COLO668 (cell line): Measurements from ENCODE around the gene COL5A1.
"Not testable (repeated sequence)": the region's sequence is repeated elsewhere in the genome, so short reads cannot be mapped to it uniquely, and the experiment has no call there.

Source experiments
- DNase-seq: peaks from one replicate; lab custom pipeline; 2025; ENCODE audit not compliant: unreplicated experiment; lab: John Stamatoyannopoulos, UW

The COL5A1 gene

GRCh38 chr9:134690301-134690751, 48.7 kb downstream of the COL5A1 start:
- no peak for DNase-seq

- no peak for DNase-seq
Measured at GRCh38 chr9:134690946-134691694, 49.5 kb downstream of the COL5A1 start.

- DNase-seq = no peak
Measured at GRCh38 chr9:134691695-134692572, 50.3 kb downstream of the COL5A1 start.

- no peak for DNase-seq
Measured at GRCh38 chr9:134692573-134692860, 50.9 kb downstream of the COL5A1 start.

- no peak for DNase-seq
Measured at GRCh38 chr9:134693011-134693410, 51.4 kb downstream of the COL5A1 start.

GRCh38 chr9:134693641-134694367, 52.2 kb downstream of the COL5A1 start:
- no peak for DNase-seq

- DNase-seq = no peak
Measured at GRCh38 chr9:134694368-134694665, 52.7 kb downstream of the COL5A1 start.

GRCh38 chr9:134694714-134695113, 53.1 kb downstream of the COL5A1 start:
- no peak for DNase-seq

- no peak for DNase-seq
Measured at GRCh38 chr9:134695144-134695543, 53.5 kb downstream of the COL5A1 start.

- DNase-seq = no peak
Measured at GRCh38 chr9:134696433-134696832, 54.8 kb downstream of the COL5A1 start.

GRCh38 chr9:134698111-134698510, 56.5 kb downstream of the COL5A1 start:
- DNase-seq = no peak

- DNase-seq = peak; percentile 36
Measured at GRCh38 chr9:134698587-134699342, 57.2 kb downstream of the COL5A1 start.

GRCh38 chr9:134699343-134699740, 57.7 kb downstream of the COL5A1 start:
- DNase-seq = no peak

- DNase-seq = no peak
Measured at GRCh38 chr9:134700636-134701350, 59.2 kb downstream of the COL5A1 start.

- no peak for DNase-seq
Measured at GRCh38 chr9:134701581-134702259, 60.1 kb downstream of the COL5A1 start.

GRCh38 chr9:134702291-134702690, 60.7 kb downstream of the COL5A1 start:
- no peak for DNase-seq

GRCh38 chr9:134703730-134704114, 62.1 kb downstream of the COL5A1 start:
- not testable (repeated sequence) for DNase-seq

GRCh38 chr9:134704498-134704897, 62.9 kb downstream of the COL5A1 start:
- no peak for DNase-seq

GRCh38 chr9:134705786-134706185, 64.2 kb downstream of the COL5A1 start:
- no peak for DNase-seq

- no peak for DNase-seq
Measured at GRCh38 chr9:134706522-134706921, 64.9 kb downstream of the COL5A1 start.
